Stimulated activated CD8-positive, alpha-beta memory T cell treated with anti-CD3 and anti-CD28 coated beads, Interleukin-7, amount 100 ng/mL, for 4 hours (primary cell): ENCODE results near the gene RNF217.
"Not testable (repeated sequence)": the region's sequence is repeated elsewhere in the genome, so short reads cannot be mapped to it uniquely, and the experiment has no call there.

ENCODE experiments used
- DNase-seq, 2 donors: peaks; one replicate each; pipeline ENCODE4 v3.0.0-alpha.2; 2020; ENCODE audit warnings: low read depth in 2 of 2

The RNF217 gene

GRCh38 chr6:125050663-125051318, 88.6 kb downstream of the RNF217 start:
- DNase-seq = no peak

GRCh38 chr6:125053809-125054208, 91.6 kb downstream of the RNF217 start:
- DNase-seq = no peak

- no peak for DNase-seq
These were observed 92.1 kb downstream of the RNF217 start for GRCh38 chr6:125054331-125054730.

- DNase-seq = no peak
These were observed 95.4 kb downstream of the RNF217 start for GRCh38 chr6:125057392-125058246.

- DNase-seq = no peak
These were observed 96.3 kb downstream of the RNF217 start for GRCh38 chr6:125058546-125058945.

- no peak for DNase-seq
These were observed 101.1 kb downstream of the RNF217 start for GRCh38 chr6:125063307-125063706.

- no peak for DNase-seq
These were observed 103.9 kb downstream of the RNF217 start for GRCh38 chr6:125066140-125066539.

- no peak for DNase-seq
These were observed 104.7 kb downstream of the RNF217 start for GRCh38 chr6:125066964-125067363.

GRCh38 chr6:125067552-125067951, 105.3 kb downstream of the RNF217 start:
- no peak for DNase-seq

- DNase-seq = no peak
These were observed 110.8 kb downstream of the RNF217 start for GRCh38 chr6:125073071-125073470.

GRCh38 chr6:125074120-125074519, 111.9 kb downstream of the RNF217 start:
- no peak for DNase-seq

GRCh38 chr6:125075073-125075472, 112.8 kb downstream of the RNF217 start:
- not testable (repeated sequence) for DNase-seq

- no peak for DNase-seq
These were observed 113.7 kb downstream of the RNF217 start for GRCh38 chr6:125075741-125076481.

- DNase-seq = no peak
These were observed 114.2 kb downstream of the RNF217 start for GRCh38 chr6:125076482-125076742.

GRCh38 chr6:125077453-125077852, 115.2 kb downstream of the RNF217 start:
- no peak for DNase-seq

GRCh38 chr6:125078602-125079321, 116.5 kb downstream of the RNF217 start:
- no peak for DNase-seq

- DNase-seq = no peak
These were observed 120.9 kb downstream of the RNF217 start for GRCh38 chr6:125082908-125083683.

GRCh38 chr6:125083684-125083990, 121.4 kb downstream of the RNF217 start:
- DNase-seq = no peak

- no peak for DNase-seq
These were observed 124.5 kb downstream of the RNF217 start for GRCh38 chr6:125086716-125087115.

GRCh38 chr6:125088963-125089362, 126.7 kb downstream of the RNF217 start:
- no peak for DNase-seq

- no peak for DNase-seq
These were observed 132.3 kb downstream of the RNF217 start for GRCh38 chr6:125094563-125094962.
